Ramos (cell line): ENCODE results near the gene HERC3.

ENCODE experiments used
- in situ Hi-C: fragments of 300-500 bp; cut with MboI; formaldehyde crosslinking; loops from one replicate; pipeline ENCODE4 v1.14.3; 2022; ENCODE audit warnings: low sequenced_read_pairs; ENCODE audit not compliant: unreplicated experiment

The HERC3 gene

GRCh38 chr4:88591787-88592599 lies at the start of gene HERC3:
TSS of gene HERC3 (plus strand) at chr4:88592480. CDS start at chr4:88605824, 13,344 bp downstream.
- in situ Hi-C loops = no loop called here

GRCh38 chr4:88549815-88550214 lies 42.5 kb upstream of the HERC3 start:
- in situ Hi-C loops = loop anchor here (25.0 kb wide), 1 partner anchor 237 kb away; no protein-coding TSS in a partner anchor

GRCh38 chr4:88567591-88567990 lies 24.7 kb upstream of the HERC3 start:
- in situ Hi-C loops = no loop called here

GRCh38 chr4:88570001-88570400 lies 22.3 kb upstream of the HERC3 start:
- in situ Hi-C loops = no loop called here

GRCh38 chr4:88573276-88573980 lies 18.9 kb upstream of the HERC3 start:
- in situ Hi-C loops = no loop called here

- in situ Hi-C loops = no loop called here
Observed at GRCh38 chr4:88573995-88574394, 18.3 kb upstream of the HERC3 start.

- in situ Hi-C loops = no loop called here
Observed at GRCh38 chr4:88575186-88575585, 17.1 kb upstream of the HERC3 start.

GRCh38 chr4:88582493-88582892 lies 9.8 kb upstream of the HERC3 start:
- in situ Hi-C loops = no loop called here

GRCh38 chr4:88583631-88584470 lies 8.4 kb upstream of the HERC3 start:
- in situ Hi-C loops = no loop called here

GRCh38 chr4:88584471-88584900 lies 7.8 kb upstream of the HERC3 start:
- in situ Hi-C loops = no loop called here

- in situ Hi-C loops = no loop called here
Observed at GRCh38 chr4:88585917-88586316, 6.4 kb upstream of the HERC3 start.

GRCh38 chr4:88587306-88587705 lies 5.0 kb upstream of the HERC3 start:
- in situ Hi-C loops = no loop called here

- in situ Hi-C loops = no loop called here
Observed at GRCh38 chr4:88592600-88593448, 544 bp downstream of the HERC3 start.

- in situ Hi-C loops = no loop called here
Observed at GRCh38 chr4:88597970-88598660, 5.8 kb downstream of the HERC3 start.

GRCh38 chr4:88599298-88599697 lies 7.0 kb downstream of the HERC3 start:
- in situ Hi-C loops = no loop called here

GRCh38 chr4:88599714-88600113 lies 7.4 kb downstream of the HERC3 start:
- in situ Hi-C loops = no loop called here

GRCh38 chr4:88600176-88600838 lies 8.0 kb downstream of the HERC3 start:
- in situ Hi-C loops = no loop called here

GRCh38 chr4:88604978-88605678 lies 12.8 kb downstream of the HERC3 start:
- in situ Hi-C loops = no loop called here
